IMR-90 (cell line): ENCODE measurements around the gene AHCYL1. TPM values are rescaled to one million over a fixed set of nuclear protein-coding genes. Genes with fewer than 3 reads are reported as not detected.

Experiments
- ATAC-seq: fragments of 200-7000 bp; cut with Tn5 transposase; 2 replicates; pipeline ENCODE4 v1.9.1; 2020; ENCODE audit warnings: low read depth, mild to moderate bottlenecking, moderate library complexity
- BruUV-seq: library from RNA; stranded (reverse); fragments of 400-500 nt; replicated peaks from 2 replicates; lab custom pipeline; 2021; lab: Mats Ljungman, UMichigan
- CTCF ChIA-PET: fragments of 300-600 bp; formaldehyde crosslinking; extraction: SDS; loops from one replicate; lab custom pipeline; 2021; ENCODE audit warnings: antibody characterized with exemption; lab: Yijun Ruan, JAX
- POLR2A ChIA-PET: fragments of 300-600 bp; sonication (Branson Sonifier 250); formaldehyde crosslinking; loops from one replicate; lab custom pipeline; 2022; ENCODE audit warnings: antibody characterized with exemption; ENCODE audit not compliant: unreplicated experiment; lab: Charles Lee
- DNase-seq: peaks from one replicate; pipeline ENCODE4 v3.0.0; 2013
- H2AFZ ChIP-seq: replicated peaks from 2 replicates; pipeline ENCODE3; 2013; ENCODE audit warnings: low read length, mild to moderate bottlenecking; ENCODE audit not compliant: poor library complexity
- H2AK5ac ChIP-seq: 2 replicates; pipeline ENCODE4 v1.6.1; 2013; ENCODE audit warnings: low read depth, low read length, inconsistent platforms
- H2AK9ac ChIP-seq: replicated peaks from 2 replicates; pipeline ENCODE3; 2013; ENCODE audit warnings: mild to moderate bottlenecking, low read depth, low read length, moderate library complexity; ENCODE audit not compliant: poor library complexity
- H2BK120ac ChIP-seq: 2 replicates; pipeline ENCODE4 v1.6.1; 2013; ENCODE audit warnings: low read depth, low read length, inconsistent platforms
- H2BK15ac ChIP-seq: 3 replicates; pipeline ENCODE4 v1.6.1; 2013; ENCODE audit warnings: low read depth, low read length, inconsistent platforms
- H2BK20ac ChIP-seq: 2 replicates; pipeline ENCODE4 v1.6.1; 2013; ENCODE audit warnings: low read depth, mild to moderate bottlenecking, inconsistent platforms, low read length, moderate library complexity
- H2BK5ac ChIP-seq: 2 replicates; pipeline ENCODE4 v1.6.1; 2013; ENCODE audit warnings: mild to moderate bottlenecking, low read depth, low read length, inconsistent platforms; ENCODE audit not compliant: poor library complexity, severe bottlenecking
- H3K14ac ChIP-seq: replicated peaks from 2 replicates; pipeline ENCODE4 v1.6.1; 2013; ENCODE audit warnings: low read depth, low read length, inconsistent platforms
- H3K18ac ChIP-seq: 2 replicates; pipeline ENCODE4 v1.6.1; 2013; ENCODE audit warnings: low read depth, low read length, control low read depth
- H3K23ac ChIP-seq: 2 replicates; pipeline ENCODE4 v1.6.1; 2013; ENCODE audit warnings: low read depth, low read length, inconsistent platforms
- H3K27ac ChIP-seq: 2 replicates; pipeline ENCODE4 v1.5.1; 2013; ENCODE audit warnings: mild to moderate bottlenecking, control low read depth, low read length; ENCODE audit not compliant: insufficient read depth
- H3K27me3 ChIP-seq: 2 replicates; pipeline ENCODE4 v1.6.1; 2013; ENCODE audit warnings: low read length; ENCODE audit not compliant: control insufficient read depth, insufficient read depth
- H3K36me3 ChIP-seq: 2 replicates; pipeline ENCODE4 v1.6.1; 2013; ENCODE audit warnings: low read length, mixed read lengths; ENCODE audit not compliant: control insufficient read depth, insufficient read depth
- H3K4ac ChIP-seq: 2 replicates; pipeline ENCODE4 v1.6.1; 2013; ENCODE audit warnings: low read depth, low read length, inconsistent platforms
- H3K4me1 ChIP-seq: 2 replicates; pipeline ENCODE4 v1.6.1; 2013; ENCODE audit warnings: low read length, mixed read lengths; ENCODE audit not compliant: control insufficient read depth, insufficient read depth
- H3K4me2 ChIP-seq: 2 replicates; pipeline ENCODE4 v1.6.1; 2013; ENCODE audit warnings: low read depth, mild to moderate bottlenecking, control low read depth, low read length, moderate library complexity
- H3K4me3 ChIP-seq: 2 replicates; pipeline ENCODE4 v1.5.1; 2013; ENCODE audit warnings: low read depth, mild to moderate bottlenecking, control low read depth, low read length, moderate library complexity; ENCODE audit not compliant: insufficient read depth
- H3K56ac ChIP-seq: 2 replicates; pipeline ENCODE4 v1.6.1; 2013; ENCODE audit warnings: low read length, inconsistent platforms; ENCODE audit not compliant: insufficient read depth; ENCODE audit errors: extremely low read depth
- H3K79me1 ChIP-seq, 2 experiments: 2 replicates each; pipeline ENCODE4 v1.6.1; 2013; ENCODE audit warnings: low read length in 2 of 2, inconsistent platforms in 1 of 2, low read depth in 1 of 2
- H3K9ac ChIP-seq: 2 replicates; pipeline ENCODE4 v1.6.1; 2013; ENCODE audit warnings: low read depth, low read length, control low read depth
- H3K9me1 ChIP-seq: 2 replicates; pipeline ENCODE4 v1.6.1; 2013; ENCODE audit warnings: low read length, inconsistent platforms; ENCODE audit not compliant: insufficient read depth
- H3K9me3 ChIP-seq: 2 replicates; pipeline ENCODE4 v1.6.1; 2013; ENCODE audit warnings: low read length; ENCODE audit not compliant: control insufficient read depth, insufficient read depth
- H4K20me1 ChIP-seq: 2 replicates; pipeline ENCODE4 v1.6.1; 2013; ENCODE audit warnings: low read length, inconsistent platforms; ENCODE audit not compliant: insufficient read depth
- H4K5ac ChIP-seq: 2 replicates; pipeline ENCODE4 v1.6.1; 2013; ENCODE audit warnings: mild to moderate bottlenecking, low read depth, low read length, control low read depth
- H4K8ac ChIP-seq, 2 experiments: 2 replicates each; pipeline ENCODE4 v1.6.1; 2013; ENCODE audit warnings: low read depth in 2 of 2, low read length in 2 of 2, control low read depth in 1 of 2, inconsistent platforms in 1 of 2
- H4K91ac ChIP-seq: 2 replicates; pipeline ENCODE4 v1.6.1; 2013; ENCODE audit warnings: low read depth, low read length, inconsistent platforms; ENCODE audit not compliant: insufficient read depth
- BHLHE40 ChIP-seq: fragments of 150-350 bp; IDR thresholded peaks from 2 replicates; pipeline ENCODE4 v1.6.1; 2016; ENCODE audit warnings: mild to moderate bottlenecking, low read depth, low read length
- RAD21 ChIP-seq: IDR thresholded peaks from 2 replicates; pipeline ENCODE4 v1.6.1; 2012; ENCODE audit warnings: low read length, improper control_type of control experiment
- SMC3 ChIP-seq: fragments of 150-350 bp; IDR thresholded peaks from 2 replicates; pipeline ENCODE4 v1.6.1; 2016; ENCODE audit warnings: low read depth, mild to moderate bottlenecking, antibody characterized with exemption, low read length, moderate library complexity
- WGBS, 2 experiments: methylation state at CpG; one replicate each; pipeline versions ENCODE4 v1.1.5 to v1.1.7; 2013; ENCODE audit warnings: missing lambda C conversion rate in 2 of 2; ENCODE audit not compliant: insufficient read length in 1 of 2; ENCODE audit errors: extremely low coverage in 2 of 2; 5-methylcytosine and 5-hydroxymethylcytosine counted together
- dilution Hi-C: fragments of 300-500 bp; cut with HindIII; formaldehyde crosslinking; loops from one replicate; pipeline ENCODE4 v1.14.3; 2018; ENCODE audit warnings: low sequenced_read_pairs; ENCODE audit not compliant: unreplicated experiment
- in situ Hi-C: fragments of 300-500 bp; cut with MboI; formaldehyde crosslinking; loops from 3 replicates; pipeline ENCODE4 v1.14.3; 2019; ENCODE audit warnings: low sequenced_read_pairs, inconsistent platforms, mixed read lengths
- intact Hi-C: fragments of 100-400 bp; cut with micrococcal nuclease; formaldehyde crosslinking; loops from 2 replicates; pipeline ENCODE4 v1.10.0; 2022
- polyA plus RNA-seq, 3 experiments: library from polyadenylated mRNA; depleted of rRNA; stranded (reverse); fragments of >200 nt; gene quantifications; 2 replicates each; pipeline ENCODE4 v1.2.3, GENCODE V29; 2012; ENCODE audit warnings: low replicate concordance in 1 of 3
- total RNA-seq: library from RNA; depleted of rRNA; stranded (reverse); fragments of >200 nt; gene quantifications from 2 replicates; pipeline ENCODE4 v1.2.3, GENCODE V29; 2012
- TF ChIP-seq, protein P1 (sequence below): conservative IDR thresholded peaks from 2 replicates; pipeline ENCODE4 v1.5.1; 2012; ENCODE audit warnings: mild to moderate bottlenecking, low read depth, low read length, improper control_type of control experiment

AHCYL1 gene
- total and polyA plus RNA-seq, 2 of the 4 experiments (the other 2 are of a cell fraction), result 75.1 to 76.0 TPM

GRCh38 chr1:110011527-110012041 is 27.0 kb downstream of the AHCYL1 start:
- DNase-seq, result peak; percentile 73
- Histone ChIP-seq H3K56ac (no peak overlapping the region), H4K8ac (no peak overlapping the region), H3K36me3 (peaks cover 39% of the 10 kb centered on the region), H3K4ac (no peak overlapping the region), H4K91ac (no peak overlapping the region), H3K9ac (no peak overlapping the region), H3K18ac (no peak overlapping the region), H2BK15ac (no peak overlapping the region), H3K4me3 (no peak overlapping the region), H4K5ac (no peak overlapping the region), H2AK9ac (no peak overlapping the region), H3K14ac (no peak overlapping the region), H2BK120ac (no peak overlapping the region), H3K9me1 (peaks cover 8% of the 10 kb centered on the region), H2BK5ac (no peak overlapping the region), H2BK20ac (no peak overlapping the region), H3K27ac (no peak overlapping the region), H3K4me1 (peaks cover 7% of the 10 kb centered on the region), H2AFZ (no peak overlapping the region), H3K4me2 (no peak overlapping the region), H3K27me3 (no peaks in the 10 kb centered on the region), H4K20me1 (peaks cover 15% of the 10 kb centered on the region; the same call in 1 of the 2 replicates), H3K23ac (no peak overlapping the region), H3K79me1 (peaks cover 27 to 46% of the 10 kb centered on the region in 2 experiments), H2AK5ac (no peak overlapping the region), H3K9me3 (no peaks in the 10 kb centered on the region)
- peak; percentile 96 for ATAC-seq
- dilution Hi-C loops (no loop called here), in situ Hi-C loops (no loop called here), intact Hi-C loops (loop anchor here (1.0 kb wide), 1 partner anchor 234 kb away; no protein-coding TSS in a partner anchor)
- no TSS peak for BruUV-seq
- CTCF ChIA-PET, result interaction anchor here (0.9 to 2.3 kb wide), 7 partner anchors 11 to 372 kb away, joined by 3 to 16 read pairs (median 3); partner anchors contain the start of gene AHCYL1
- no CpG with 5 or more reads among the region's 2 CpGs for WGBS, 2 experiments
- TF ChIP-seq RAD21, result peak; percentile 73
- peak; percentile 65 for TF ChIP-seq SMC3
- no peak for TF ChIP-seq BHLHE40
- TF ChIP-seq, protein P1, sequence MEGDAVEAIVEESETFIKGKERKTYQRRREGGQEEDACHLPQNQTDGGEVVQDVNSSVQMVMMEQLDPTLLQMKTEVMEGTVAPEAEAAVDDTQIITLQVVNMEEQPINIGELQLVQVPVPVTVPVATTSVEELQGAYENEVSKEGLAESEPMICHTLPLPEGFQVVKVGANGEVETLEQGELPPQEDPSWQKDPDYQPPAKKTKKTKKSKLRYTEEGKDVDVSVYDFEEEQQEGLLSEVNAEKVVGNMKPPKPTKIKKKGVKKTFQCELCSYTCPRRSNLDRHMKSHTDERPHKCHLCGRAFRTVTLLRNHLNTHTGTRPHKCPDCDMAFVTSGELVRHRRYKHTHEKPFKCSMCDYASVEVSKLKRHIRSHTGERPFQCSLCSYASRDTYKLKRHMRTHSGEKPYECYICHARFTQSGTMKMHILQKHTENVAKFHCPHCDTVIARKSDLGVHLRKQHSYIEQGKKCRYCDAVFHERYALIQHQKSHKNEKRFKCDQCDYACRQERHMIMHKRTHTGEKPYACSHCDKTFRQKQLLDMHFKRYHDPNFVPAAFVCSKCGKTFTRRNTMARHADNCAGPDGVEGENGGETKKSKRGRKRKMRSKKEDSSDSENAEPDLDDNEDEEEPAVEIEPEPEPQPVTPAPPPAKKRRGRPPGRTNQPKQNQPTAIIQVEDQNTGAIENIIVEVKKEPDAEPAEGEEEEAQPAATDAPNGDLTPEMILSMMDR, result peak; percentile 66
- POLR2A ChIA-PET, result no interaction called here
